NB4 (cell line): ENCODE data around the gene MAPK1IP1L.

Experiments
- CTCF ChIP-seq: IDR thresholded peaks from one replicate; pipeline ENCODE4 v1.5.1; 2012; ENCODE audit warnings: low read depth, low read length
- POLR2A ChIP-seq: IDR thresholded peaks from 2 replicates; pipeline ENCODE4 v1.6.1; 2011; ENCODE audit warnings: mild to moderate bottlenecking; ENCODE audit not compliant: insufficient read length; ENCODE audit errors: extremely low read depth
- TF ChIP-seq, protein P1 (sequence below): IDR thresholded peaks from 2 replicates; pipeline ENCODE4 v1.6.1; 2011; ENCODE audit warnings: low read depth, low read length

GRCh38 chr14:55053500-55053899 lies 2.1 kb downstream of the MAPK1IP1L start:
- TF ChIP-seq POLR2A (no peak), CTCF (no peak)
- TF ChIP-seq, protein P1, sequence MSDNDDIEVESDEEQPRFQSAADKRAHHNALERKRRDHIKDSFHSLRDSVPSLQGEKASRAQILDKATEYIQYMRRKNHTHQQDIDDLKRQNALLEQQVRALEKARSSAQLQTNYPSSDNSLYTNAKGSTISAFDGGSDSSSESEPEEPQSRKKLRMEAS, result no peak
